ENCODE results near the gene HERPUD1.
A peak's percentile ranks its signal among the peaks of the same experiment; 100 is the strongest.

The HERPUD1 gene

DNA sequence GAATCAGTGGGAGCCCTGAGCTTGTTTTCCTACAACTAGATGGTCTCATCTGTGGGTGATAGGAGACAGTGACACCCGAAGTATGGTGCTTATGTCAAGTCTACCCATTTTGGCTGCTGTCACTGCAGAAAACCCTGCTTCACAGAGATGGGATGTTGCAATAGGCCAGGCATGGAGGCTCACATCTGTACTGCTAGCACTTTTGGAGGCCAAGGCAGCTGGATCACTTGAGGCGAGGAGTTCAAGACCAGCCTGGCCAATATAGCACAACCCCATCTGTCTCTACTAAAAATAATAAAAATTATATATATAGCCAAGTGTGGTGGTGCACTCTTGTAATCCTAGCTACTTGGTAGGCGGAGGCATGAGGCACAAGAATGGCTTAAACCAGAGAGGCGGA, 2.3 kb upstream of the HERPUD1 start:
- no peak for TF ChIP-seq CEBPB (IDR thresholded peaks at IDR 0.05)
- no peak for TF ChIP-seq TEAD4 (IDR thresholded peaks at IDR 0.05)
- TF ChIP-seq YY1 (IDR thresholded peaks at IDR 0.05; ENCODE audit: low read depth), result no peak
- no peak for TF ChIP-seq ZBTB7A (IDR thresholded peaks at IDR 0.05; ENCODE audit: low read depth)
- TF ChIP-seq, protein P1, sequence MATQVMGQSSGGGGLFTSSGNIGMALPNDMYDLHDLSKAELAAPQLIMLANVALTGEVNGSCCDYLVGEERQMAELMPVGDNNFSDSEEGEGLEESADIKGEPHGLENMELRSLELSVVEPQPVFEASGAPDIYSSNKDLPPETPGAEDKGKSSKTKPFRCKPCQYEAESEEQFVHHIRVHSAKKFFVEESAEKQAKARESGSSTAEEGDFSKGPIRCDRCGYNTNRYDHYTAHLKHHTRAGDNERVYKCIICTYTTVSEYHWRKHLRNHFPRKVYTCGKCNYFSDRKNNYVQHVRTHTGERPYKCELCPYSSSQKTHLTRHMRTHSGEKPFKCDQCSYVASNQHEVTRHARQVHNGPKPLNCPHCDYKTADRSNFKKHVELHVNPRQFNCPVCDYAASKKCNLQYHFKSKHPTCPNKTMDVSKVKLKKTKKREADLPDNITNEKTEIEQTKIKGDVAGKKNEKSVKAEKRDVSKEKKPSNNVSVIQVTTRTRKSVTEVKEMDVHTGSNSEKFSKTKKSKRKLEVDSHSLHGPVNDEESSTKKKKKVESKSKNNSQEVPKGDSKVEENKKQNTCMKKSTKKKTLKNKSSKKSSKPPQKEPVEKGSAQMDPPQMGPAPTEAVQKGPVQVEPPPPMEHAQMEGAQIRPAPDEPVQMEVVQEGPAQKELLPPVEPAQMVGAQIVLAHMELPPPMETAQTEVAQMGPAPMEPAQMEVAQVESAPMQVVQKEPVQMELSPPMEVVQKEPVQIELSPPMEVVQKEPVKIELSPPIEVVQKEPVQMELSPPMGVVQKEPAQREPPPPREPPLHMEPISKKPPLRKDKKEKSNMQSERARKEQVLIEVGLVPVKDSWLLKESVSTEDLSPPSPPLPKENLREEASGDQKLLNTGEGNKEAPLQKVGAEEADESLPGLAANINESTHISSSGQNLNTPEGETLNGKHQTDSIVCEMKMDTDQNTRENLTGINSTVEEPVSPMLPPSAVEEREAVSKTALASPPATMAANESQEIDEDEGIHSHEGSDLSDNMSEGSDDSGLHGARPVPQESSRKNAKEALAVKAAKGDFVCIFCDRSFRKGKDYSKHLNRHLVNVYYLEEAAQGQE (IDR thresholded peaks at IDR 0.05; ENCODE audit: low read depth), result no peak
- no peak for TF ChIP-seq RAD21 (IDR thresholded peaks at IDR 0.05; ENCODE audit: low read depth)
- no peak for TF ChIP-seq EGR1 (IDR thresholded peaks at IDR 0.05)
- TF ChIP-seq, protein P2, sequence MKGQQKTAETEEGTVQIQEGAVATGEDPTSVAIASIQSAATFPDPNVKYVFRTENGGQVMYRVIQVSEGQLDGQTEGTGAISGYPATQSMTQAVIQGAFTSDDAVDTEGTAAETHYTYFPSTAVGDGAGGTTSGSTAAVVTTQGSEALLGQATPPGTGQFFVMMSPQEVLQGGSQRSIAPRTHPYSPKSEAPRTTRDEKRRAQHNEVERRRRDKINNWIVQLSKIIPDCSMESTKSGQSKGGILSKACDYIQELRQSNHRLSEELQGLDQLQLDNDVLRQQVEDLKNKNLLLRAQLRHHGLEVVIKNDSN (IDR thresholded peaks at IDR 0.05), result no peak
- TF ChIP-seq NFIC (IDR thresholded peaks at IDR 0.05), result no peak
- no peak for TF ChIP-seq EP300 (IDR thresholded peaks at IDR 0.05; ENCODE audit: borderline replicate concordance)
- no peak for TF ChIP-seq FOXM1 (IDR thresholded peaks at IDR 0.05; ENCODE audit: borderline replicate concordance, low read depth)
- TF ChIP-seq TAF1 (IDR thresholded peaks at IDR 0.05; ENCODE audit: low read depth), result no peak
- TF ChIP-seq TCF12 (IDR thresholded peaks at IDR 0.05; ENCODE audit: low read depth), result no peak
- no peak for TF ChIP-seq CREB1 (IDR thresholded peaks at IDR 0.05; ENCODE audit: low read depth)
- TF ChIP-seq, protein P3, sequence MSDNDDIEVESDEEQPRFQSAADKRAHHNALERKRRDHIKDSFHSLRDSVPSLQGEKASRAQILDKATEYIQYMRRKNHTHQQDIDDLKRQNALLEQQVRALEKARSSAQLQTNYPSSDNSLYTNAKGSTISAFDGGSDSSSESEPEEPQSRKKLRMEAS (IDR thresholded peaks at IDR 0.05), result no peak

DNA sequence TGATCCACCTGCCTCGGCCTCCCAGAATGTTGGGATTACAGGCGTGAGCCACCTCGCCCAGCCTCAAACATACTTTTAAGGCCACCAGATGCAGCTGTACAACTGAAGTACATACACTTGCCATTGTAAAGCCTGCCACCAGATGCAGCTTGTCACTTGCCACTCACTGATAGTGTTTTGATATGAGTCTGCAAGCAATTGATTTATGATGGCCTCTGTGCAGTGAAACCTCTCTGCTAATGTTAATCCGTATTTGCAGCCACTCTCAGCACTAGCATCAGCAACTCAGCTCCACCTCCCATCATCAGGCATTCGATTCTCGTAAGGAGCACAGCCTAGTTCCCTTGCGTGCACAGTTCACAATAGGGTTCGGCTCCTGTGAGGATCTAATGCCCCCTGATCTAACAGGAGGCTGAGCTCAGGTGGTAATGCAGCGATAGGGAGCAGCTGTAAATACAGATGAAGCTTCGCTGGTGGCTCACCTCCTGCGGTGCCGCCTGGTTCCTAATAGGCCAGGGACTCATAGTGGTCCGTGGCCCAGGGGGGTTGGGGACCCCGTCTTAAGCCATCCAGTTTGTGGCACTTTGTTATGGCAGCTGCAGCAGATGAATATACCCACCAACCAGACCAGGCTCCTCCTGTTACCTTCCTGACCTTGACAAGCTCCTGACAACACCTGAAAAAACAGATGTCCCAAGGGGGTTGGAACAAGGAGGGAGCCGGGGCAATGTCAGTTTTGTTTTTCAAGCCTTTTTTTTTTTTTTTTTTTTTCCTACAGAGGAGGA, 1.3 kb upstream of the HERPUD1 start:
- TF ChIP-seq NFIC (IDR thresholded peaks at IDR 0.05), result no peak
- no peak for TF ChIP-seq TEAD4 (IDR thresholded peaks at IDR 0.05)
- no peak for TF ChIP-seq TAF1 (IDR thresholded peaks at IDR 0.05; ENCODE audit: low read depth)
- TF ChIP-seq CREB1 (IDR thresholded peaks at IDR 0.05; ENCODE audit: low read depth), result no peak
- no peak for TF ChIP-seq RAD21 (IDR thresholded peaks at IDR 0.05; ENCODE audit: low read depth)
- TF ChIP-seq, protein P1 (IDR thresholded peaks at IDR 0.05; ENCODE audit: low read depth), result no peak
- no peak for TF ChIP-seq EP300 (IDR thresholded peaks at IDR 0.05; ENCODE audit: borderline replicate concordance)
- no peak for TF ChIP-seq YY1 (IDR thresholded peaks at IDR 0.05; ENCODE audit: low read depth)
- no peak for TF ChIP-seq ZBTB7A (IDR thresholded peaks at IDR 0.05; ENCODE audit: low read depth)
- TF ChIP-seq TCF12 (IDR thresholded peaks at IDR 0.05; ENCODE audit: low read depth), result no peak
- no peak for TF ChIP-seq EGR1 (IDR thresholded peaks at IDR 0.05)
- TF ChIP-seq, protein P3 (IDR thresholded peaks at IDR 0.05), result no peak

DNA sequence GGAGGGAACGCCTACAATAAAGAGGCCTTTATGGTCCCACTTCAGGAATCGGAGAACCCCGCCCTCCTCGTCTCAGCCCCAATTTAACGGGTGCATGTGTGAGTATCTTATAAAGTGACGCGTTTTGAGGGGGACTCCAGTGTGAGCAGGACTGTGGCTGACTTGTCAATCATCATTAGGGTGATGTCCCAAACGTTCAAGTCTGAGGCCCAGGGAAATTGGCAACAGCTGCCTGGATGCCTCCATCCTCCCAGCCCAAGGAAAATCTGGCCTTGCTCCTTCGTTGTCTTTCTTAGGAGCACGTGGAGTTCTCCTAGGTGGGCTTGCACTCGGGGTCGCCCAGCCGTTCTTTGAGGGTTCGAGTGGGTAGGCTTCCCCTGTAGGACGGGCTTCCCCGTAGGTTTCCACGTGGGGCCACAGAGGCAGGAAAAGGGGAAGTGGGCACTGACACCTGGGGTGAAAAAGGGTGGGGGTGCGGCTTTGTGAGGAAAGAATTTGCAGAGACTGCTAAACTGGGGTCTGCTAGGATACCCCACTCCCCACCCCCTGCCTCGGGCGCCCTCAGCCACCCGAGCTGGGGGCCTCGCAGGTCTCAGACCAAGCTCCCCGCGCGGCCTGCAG, 561 bp upstream of the HERPUD1 start:
- TF ChIP-seq NFIC (IDR thresholded peaks at IDR 0.05) (no peak), CREB1 (IDR thresholded peaks at IDR 0.05; ENCODE audit: low read depth) (no peak), TCF12 (IDR thresholded peaks at IDR 0.05; ENCODE audit: low read depth) (no peak), RAD21 (IDR thresholded peaks at IDR 0.05; ENCODE audit: low read depth) (no peak), TAF1 (IDR thresholded peaks at IDR 0.05; ENCODE audit: low read depth) (no peak), ZBTB7A (IDR thresholded peaks at IDR 0.05; ENCODE audit: low read depth) (no peak), EP300 (IDR thresholded peaks at IDR 0.05; ENCODE audit: borderline replicate concordance) (no peak), FOXM1 (IDR thresholded peaks at IDR 0.05; ENCODE audit: borderline replicate concordance, low read depth) (no peak), CEBPB (IDR thresholded peaks at IDR 0.05) (no peak), TEAD4 (IDR thresholded peaks at IDR 0.05) (no peak)
- TF ChIP-seq, protein P3 (IDR thresholded peaks at IDR 0.05), result no peak
- TF ChIP-seq, protein P2 (IDR thresholded peaks at IDR 0.05), result no peak

DNA sequence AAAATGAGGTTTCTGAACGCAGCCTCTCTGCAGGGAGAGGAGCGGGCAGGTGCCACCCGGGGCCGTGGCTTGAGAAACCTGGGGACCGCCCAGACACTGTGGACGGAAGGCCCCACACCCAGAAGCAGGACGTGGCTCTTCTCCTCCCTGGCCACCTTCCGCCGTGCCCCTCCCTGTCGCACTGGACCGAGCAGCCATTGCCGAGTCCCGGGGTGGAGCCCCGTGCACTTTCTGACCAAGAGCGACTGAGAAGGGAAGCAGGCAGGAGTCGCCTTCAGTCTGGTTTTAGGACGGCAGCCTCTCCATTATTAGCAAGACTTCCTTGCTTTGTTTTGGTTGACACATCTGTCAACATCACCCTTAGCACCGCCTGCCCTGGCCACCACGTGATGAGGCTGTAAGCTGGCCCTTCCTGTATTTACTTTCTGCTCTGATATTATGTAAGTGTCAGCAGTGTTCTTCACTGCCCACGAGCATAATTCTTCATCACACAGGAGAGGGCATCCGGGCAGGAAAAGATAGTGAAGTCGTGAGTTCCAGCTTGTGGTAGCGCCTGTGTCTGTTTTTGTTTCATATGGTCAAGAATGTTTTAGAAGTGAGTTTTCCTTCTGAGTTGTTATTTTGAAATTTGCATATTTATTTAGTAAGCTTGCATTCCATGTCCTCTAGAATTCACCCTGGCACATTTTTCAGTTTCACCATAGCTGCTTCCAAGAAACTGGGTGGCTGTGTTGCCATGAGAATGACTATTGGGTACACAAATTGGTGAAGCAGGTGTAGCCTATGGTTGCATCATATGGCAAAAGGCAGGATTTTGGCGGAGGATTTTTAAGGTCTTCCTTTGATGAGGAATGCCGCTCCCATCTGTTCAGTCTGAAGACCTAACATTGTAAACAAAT, 1.0 kb downstream of the HERPUD1 start:
- no peak for TF ChIP-seq CEBPB (IDR thresholded peaks at IDR 0.05)
- TF ChIP-seq EP300 (IDR thresholded peaks at IDR 0.05; ENCODE audit: borderline replicate concordance), result no peak
- TF ChIP-seq, protein P2 (IDR thresholded peaks at IDR 0.05), result peak; percentile 95
- TF ChIP-seq, protein P3 (IDR thresholded peaks at IDR 0.05), result peak; percentile 85
- TF ChIP-seq YY1 (IDR thresholded peaks at IDR 0.05; ENCODE audit: low read depth), result 0 out of 2 replicates have a peak, but pooled peaks have one; percentile 54
- no peak for TF ChIP-seq FOXM1 (IDR thresholded peaks at IDR 0.05; ENCODE audit: borderline replicate concordance, low read depth)
- no peak for TF ChIP-seq TEAD4 (IDR thresholded peaks at IDR 0.05)
